A549 (cell line): ENCODE measurements around the gene TRPM4.

Source experiments
- MAX ChIP-seq: IDR thresholded peaks from 2 replicates; pipeline ENCODE4 v1.6.1; 2012
- RCOR1 ChIP-seq: fragments of 150-350 bp; IDR thresholded peaks from 2 replicates; pipeline ENCODE4 v1.6.1; 2014; ENCODE audit warnings: antibody characterized with exemption, low read length, low read depth
- TF ChIP-seq, protein P1 (sequence below): fragments of >200 bp; sonication (Bioruptor Twin); formaldehyde crosslinking; IDR thresholded peaks from 3 replicates; pipeline ENCODE4 v1.5.1; 2016

- TF ChIP-seq, protein P1, sequence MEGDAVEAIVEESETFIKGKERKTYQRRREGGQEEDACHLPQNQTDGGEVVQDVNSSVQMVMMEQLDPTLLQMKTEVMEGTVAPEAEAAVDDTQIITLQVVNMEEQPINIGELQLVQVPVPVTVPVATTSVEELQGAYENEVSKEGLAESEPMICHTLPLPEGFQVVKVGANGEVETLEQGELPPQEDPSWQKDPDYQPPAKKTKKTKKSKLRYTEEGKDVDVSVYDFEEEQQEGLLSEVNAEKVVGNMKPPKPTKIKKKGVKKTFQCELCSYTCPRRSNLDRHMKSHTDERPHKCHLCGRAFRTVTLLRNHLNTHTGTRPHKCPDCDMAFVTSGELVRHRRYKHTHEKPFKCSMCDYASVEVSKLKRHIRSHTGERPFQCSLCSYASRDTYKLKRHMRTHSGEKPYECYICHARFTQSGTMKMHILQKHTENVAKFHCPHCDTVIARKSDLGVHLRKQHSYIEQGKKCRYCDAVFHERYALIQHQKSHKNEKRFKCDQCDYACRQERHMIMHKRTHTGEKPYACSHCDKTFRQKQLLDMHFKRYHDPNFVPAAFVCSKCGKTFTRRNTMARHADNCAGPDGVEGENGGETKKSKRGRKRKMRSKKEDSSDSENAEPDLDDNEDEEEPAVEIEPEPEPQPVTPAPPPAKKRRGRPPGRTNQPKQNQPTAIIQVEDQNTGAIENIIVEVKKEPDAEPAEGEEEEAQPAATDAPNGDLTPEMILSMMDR = no peak
- TF ChIP-seq MAX = no peak
- TF ChIP-seq RCOR1 = no peak
Measured at GRCh38 chr19:49256691-49257090, 99.1 kb downstream of the TRPM4 start.
